H1 (cell line): ENCODE measurements around the gene PDE4B. TPM values are rescaled to one million over a fixed set of nuclear protein-coding genes. Genes with fewer than 3 reads are reported as not detected.
"Not testable (repeated sequence)": the region's sequence is repeated elsewhere in the genome, so short reads cannot be mapped to it uniquely, and the experiment has no call there.

ENCODE experiments used
- CTCF ChIA-PET: fragments of 300-600 bp; sonication (Branson Sonifier 250); formaldehyde crosslinking; loops from one replicate; lab custom pipeline; 2021; ENCODE audit not compliant: partially characterized antibody; lab: Charles Lee
- POLR2A ChIA-PET: fragments of 300-600 bp; sonication (Branson Sonifier 250); formaldehyde crosslinking; loops from one replicate; lab custom pipeline; 2021; ENCODE audit warnings: inconsistent platforms; ENCODE audit not compliant: partially characterized antibody; lab: Charles Lee
- DNase-seq, 2 experiments: peaks; one replicate each; pipeline versions ENCODE4 v3.0.0 to v3.0.0-alpha.2; 2010 to 2022; ENCODE audit warnings: low spot score in 2 of 2, low read depth in 1 of 2, mixed read lengths in 1 of 2
- FAIRE-seq: peaks from 2 replicates; lab custom pipeline; 2011; peaks lifted over from hg19 to GRCh38; lab: Jason Lieb, UNC
- H2AFZ ChIP-seq: 2 replicates; pipeline ENCODE4 v1.8.1; 2012; ENCODE audit warnings: low read length, inconsistent platforms
- H2AK5ac ChIP-seq: 2 replicates; pipeline ENCODE4 v1.6.1; 2013; ENCODE audit warnings: low read depth, low read length
- H2BK120ac ChIP-seq: replicated peaks from 2 replicates; pipeline ENCODE3; 2013; ENCODE audit warnings: low read depth, low read length, inconsistent platforms
- H2BK12ac ChIP-seq: 2 replicates; pipeline ENCODE4 v1.6.1; 2013; ENCODE audit warnings: low read depth, low read length
- H2BK15ac ChIP-seq: 2 replicates; pipeline ENCODE4 v1.6.1; 2013; ENCODE audit warnings: low read length
- H2BK20ac ChIP-seq: 2 replicates; pipeline ENCODE4 v1.6.1; 2013; ENCODE audit warnings: low read length
- H2BK5ac ChIP-seq: 2 replicates; pipeline ENCODE4 v1.6.1; 2013; ENCODE audit warnings: low read depth, low read length
- H3K14ac ChIP-seq: 2 replicates; pipeline ENCODE4 v1.6.1; 2013; ENCODE audit warnings: inconsistent platforms; ENCODE audit not compliant: insufficient read length
- H3K18ac ChIP-seq: 2 replicates; pipeline ENCODE4 v1.6.1; 2013; ENCODE audit warnings: low read length; ENCODE audit errors: extremely low read depth
- H3K23ac ChIP-seq: 2 replicates; pipeline ENCODE4 v1.6.1; 2013; ENCODE audit warnings: inconsistent platforms; ENCODE audit not compliant: insufficient read length
- H3K23me2 ChIP-seq: 2 replicates; pipeline ENCODE4 v1.6.1; 2013; ENCODE audit warnings: low read depth, low read length
- H3K27ac ChIP-seq: 2 replicates; pipeline ENCODE4 v1.6.1; 2011; ENCODE audit warnings: low read depth, low read length, inconsistent platforms
- H3K27me3 ChIP-seq, 4 experiments: replicated peaks in 1 of 4; 1 replicate in 1 of 4; 2 replicates in 3 of 4; pipeline versions ENCODE4 v1.6.1 to v1.8.1; 2011 to 2013; ENCODE audit warnings: low read length in 3 of 4, mild to moderate bottlenecking in 3 of 4, inconsistent platforms in 2 of 4, mixed read lengths in 2 of 4, moderate library complexity in 1 of 4; ENCODE audit not compliant: control insufficient read depth in 3 of 4, insufficient read depth in 3 of 4; ENCODE audit errors: extremely low read depth in 1 of 4
- H3K36me3 ChIP-seq, 4 experiments: 2 replicates each; pipeline versions ENCODE4 v1.6.1 to v1.8.1; 2011 to 2013; ENCODE audit warnings: mild to moderate bottlenecking in 4 of 4, low read length in 3 of 4, moderate library complexity in 2 of 4, control low read depth in 1 of 4, inconsistent platforms in 1 of 4; ENCODE audit not compliant: insufficient read depth in 4 of 4, control insufficient read depth in 2 of 4
- H3K4ac ChIP-seq: replicated peaks from 2 replicates; pipeline ENCODE3; 2013; ENCODE audit warnings: low read length, low read depth, mixed read lengths, inconsistent platforms; ENCODE audit not compliant: insufficient read length
- H3K4me1 ChIP-seq, 4 experiments: replicated peaks in 1 of 4; 1 replicate in 1 of 4; 2 replicates in 3 of 4; pipeline versions ENCODE4 v1.6.1 to v1.8.1; 2011 to 2013; ENCODE audit warnings: low read length in 3 of 4, inconsistent platforms in 2 of 4, mixed read lengths in 1 of 4; ENCODE audit not compliant: insufficient read depth in 4 of 4, control insufficient read depth in 3 of 4
- H3K4me2 ChIP-seq, 2 experiments: 2 replicates each; pipeline versions ENCODE4 v1.6.1 to v1.8.1; 2011 to 2013; ENCODE audit warnings: low read depth in 2 of 2, low read length in 2 of 2, control low read depth in 1 of 2, inconsistent platforms in 1 of 2, mild to moderate bottlenecking in 1 of 2; ENCODE audit not compliant: insufficient read depth in 1 of 2
- H3K4me3 ChIP-seq, 4 experiments: fragments of 200-600, 300-600 bp in 1 of 4; sonication (generic), shearing (Covaris generic), sonication (Bioruptor Twin) in 1 of 4; 2 replicates each; pipeline versions ENCODE4 v1.5.1 to v1.8.1; 2011 to 2016; ENCODE audit warnings: low read length in 4 of 4, low read depth in 3 of 4, control low read depth in 2 of 4, inconsistent platforms in 2 of 4, mild to moderate bottlenecking in 2 of 4, mixed read lengths in 1 of 4, moderate library complexity in 1 of 4; ENCODE audit not compliant: insufficient read depth in 2 of 4; ENCODE audit errors: extremely low read depth in 1 of 4
- H3K56ac ChIP-seq: replicated peaks from 2 replicates; pipeline ENCODE3; 2013; ENCODE audit warnings: low read depth, mild to moderate bottlenecking, mixed read lengths, low read length, inconsistent platforms; ENCODE audit not compliant: insufficient read length
- H3K79me1 ChIP-seq: 2 replicates; pipeline ENCODE4 v1.6.1; 2013; ENCODE audit warnings: low read depth, low read length, control low read depth
- H3K79me2 ChIP-seq, 2 experiments: 2 replicates each; pipeline versions ENCODE4 v1.6.1 to v1.8.1; 2012 to 2013; ENCODE audit warnings: low read length in 2 of 2, mild to moderate bottlenecking in 2 of 2, inconsistent platforms in 1 of 2; ENCODE audit not compliant: insufficient read depth in 2 of 2, control insufficient read depth in 1 of 2
- H3K9ac ChIP-seq, 4 experiments: replicated peaks in 1 of 4; 1 replicate in 1 of 4; 2 replicates in 3 of 4; pipeline versions ENCODE4 v1.6.1 to v1.8.1; 2011 to 2013; ENCODE audit warnings: low read depth in 3 of 4, low read length in 3 of 4, control low read depth in 2 of 4, mild to moderate bottlenecking in 2 of 4, moderate library complexity in 2 of 4, inconsistent platforms in 1 of 4; ENCODE audit errors: extremely low read depth in 1 of 4
- H3K9me3 ChIP-seq, 2 experiments: 2 replicates each; pipeline versions ENCODE4 v1.6.1 to v1.8.1; 2012 to 2013; ENCODE audit warnings: mild to moderate bottlenecking in 2 of 2, moderate library complexity in 2 of 2, control low read depth in 1 of 2, inconsistent platforms in 1 of 2, low read depth in 1 of 2, low read length in 1 of 2, mixed read lengths in 1 of 2; ENCODE audit not compliant: insufficient read depth in 2 of 2
- H4K20me1 ChIP-seq, 2 experiments: replicated peaks in 1 of 2; 2 replicates each; pipeline versions ENCODE3 to v1.8.1; 2011 to 2013; ENCODE audit warnings: inconsistent platforms in 2 of 2, low read length in 2 of 2, mild to moderate bottlenecking in 1 of 2; ENCODE audit not compliant: insufficient read depth in 2 of 2, control insufficient read depth in 1 of 2
- H4K5ac ChIP-seq: 2 replicates; pipeline ENCODE4 v1.6.1; 2013; ENCODE audit warnings: low read length, low read depth, mixed read lengths, inconsistent platforms; ENCODE audit not compliant: insufficient read length
- H4K8ac ChIP-seq: 2 replicates; pipeline ENCODE4 v1.8.0; 2013; ENCODE audit warnings: mild to moderate bottlenecking, moderate library complexity, low read length, inconsistent platforms; ENCODE audit not compliant: insufficient read depth; ENCODE audit errors: extremely low read depth
- H4K91ac ChIP-seq: replicated peaks from 2 replicates; pipeline ENCODE3; 2013; ENCODE audit warnings: low read length, mixed read lengths, inconsistent platforms; ENCODE audit not compliant: insufficient read length
- RFX5 ChIP-seq: IDR thresholded peaks from 2 replicates; pipeline ENCODE4 v1.6.1; 2011; ENCODE audit warnings: low read depth, low read length, improper control_type of control experiment, borderline replicate concordance
- WGBS, 2 experiments: shearing (Covaris generic) in 1 of 2; methylation state at CpG; one replicate each; pipeline versions ENCODE4 v1.1.6 to v1.1.7; 2013 to 2015; ENCODE audit warnings: low lambda C conversion rate in 2 of 2, mixed read lengths in 2 of 2, inconsistent platforms in 1 of 2, low coverage in 1 of 2, missing lambda C conversion rate in 1 of 2; ENCODE audit not compliant: insufficient replicate concordance in 2 of 2, insufficient coverage in 1 of 2, insufficient read length in 1 of 2; ENCODE audit errors: extremely low coverage in 1 of 2, missing lambda C conversion rate in 1 of 2; 5-methylcytosine and 5-hydroxymethylcytosine counted together
- polyA plus RNA-seq, 7 experiments: library from polyadenylated mRNA; depleted of rRNA in 3 of 7; stranded (reverse) in 5 of 7; unstranded in 2 of 7; fragments of >200 nt in 5 of 7; fragments of 200-250 nt in 2 of 7; gene quantifications; 1 replicate in 5 of 7; 2 replicates in 1 of 7; 4 replicates in 1 of 7; pipeline versions ENCODE4 v1.2.1 to v1.2.3, GENCODE V29; 2011 to 2013; ENCODE audit warnings: missing spikeins in 2 of 7, mixed read lengths in 2 of 7
- total RNA-seq: library from RNA; stranded (reverse); fragmentation: NEBNext Ultra II Directional; extraction: Animal tissue kit (Norgen Biotek cat#: 25700); gene quantifications from 2 replicates; pipeline ENCODE4 v1.2.1, GENCODE V29; 2021

The PDE4B gene
- total and polyA plus RNA-seq, 2 of the 8 experiments (the other 6 are each of a cell fraction or from before 2014, with no cell fraction given), result 5.0 to 15.1 TPM

- TF ChIP-seq RFX5, result no peak
These were observed 57.6 kb downstream of the PDE4B start (continued) for GRCh38 chr1:65850281-65850680.

- FAIRE-seq, H3K79me2 ChIP-seq, H4K8ac ChIP-seq, H3K27me3 ChIP-seq, H4K20me1 ChIP-seq, POLR2A ChIA-PET, H2BK12ac ChIP-seq, H3K9me3 ChIP-seq, H3K4me3 ChIP-seq, H3K23ac ChIP-seq, H2BK20ac ChIP-seq, H2BK120ac ChIP-seq, H3K14ac ChIP-seq, H3K27ac ChIP-seq, H3K4me1 ChIP-seq, H2AFZ ChIP-seq, H3K4ac ChIP-seq, H2BK15ac ChIP-seq, H4K91ac ChIP-seq, H2AK5ac ChIP-seq, H2BK5ac ChIP-seq, H3K36me3 ChIP-seq, DNase-seq, H3K18ac ChIP-seq, H3K56ac ChIP-seq, H3K79me1 ChIP-seq, H4K5ac ChIP-seq, H3K4me2 ChIP-seq, CTCF ChIA-PET, H3K9ac ChIP-seq, H3K23me2 ChIP-seq: not testable (repeated sequence)
- WGBS, 2 experiments, result 87% methylated on average over 3 of the region's 3 CpGs; no CpG with 5 or more reads in 1 of the 2 experiments
These were observed 63.9 kb downstream of the PDE4B start for GRCh38 chr1:65856591-65856990.
